Pancreas (tissue), 10 donors: Measurements from ENCODE around the gene PIKFYVE. TPM values are rescaled to one million over a fixed set of nuclear protein-coding genes. Genes with fewer than 3 reads are reported as not detected.
"Not testable (repeated sequence)": the region's sequence is repeated elsewhere in the genome, so short reads cannot be mapped to it uniquely, and the experiment has no call there.

Experiments used
- ATAC-seq, 4 donors: fragments of 200-7000 bp; cut with Tn5 transposase; one replicate each; pipeline versions ENCODE4 v1.8.0 to v1.9.1; 2020; ENCODE audit warnings: mild to moderate bottlenecking in 4 of 4, moderate library complexity in 4 of 4
- DNase-seq, 6 donors: peaks; one replicate each; pipeline ENCODE4 v3.0.0-alpha.2; 2020
- FAIRE-seq: peaks from 2 replicates; lab custom pipeline; 2012; peaks lifted over from hg19 to GRCh38; lab: Jason Lieb, UNC
- H3K27ac ChIP-seq, 4 donors: fragments of 200-600 bp; sonication (generic); 1 replicate in 3 of 4; 2 replicates in 1 of 4; pipeline versions ENCODE4 v1.5.0 to v1.8.0; 2020
- H3K27me3 ChIP-seq, 4 donors: fragments of 200-600 bp; one replicate each; pipeline ENCODE4 v1.8.0; 2021
- H3K36me3 ChIP-seq, 3 donors: fragments of 200-600 bp; sonication (generic) in 1 of 3; one replicate each; pipeline versions ENCODE4 v1.5.0 to v1.8.0; 2020 to 2021
- H3K4me1 ChIP-seq, 3 donors: fragments of 200-600 bp; one replicate each; pipeline ENCODE4 v1.8.0; 2021
- H3K4me3 ChIP-seq, 4 donors: fragments of 200-600 bp; sonication (generic) in 2 of 4; one replicate each; pipeline versions ENCODE4 v1.5.0 to v1.8.0; 2020 to 2021
- H3K9me3 ChIP-seq, 4 donors: fragments of 200-600 bp; one replicate each; pipeline ENCODE4 v1.8.0; 2021
- WGBS, 2 donors: extraction: QIAGEN DNeasy Blood & Tissue Kit; methylation state at CpG; one replicate each; pipeline ENCODE4 v1.1.7; 2013; 5-methylcytosine and 5-hydroxymethylcytosine counted together
- intact Hi-C, 3 donors: fragments of 100-400 bp; cut with DNase I; formaldehyde crosslinking; loops; one replicate each; pipeline versions ENCODE4 v1.11.1 to v1.14.2; 2022
- polyA plus RNA-seq, 2 donors: library from polyadenylated mRNA; stranded (reverse); fragments of 200-250 nt; gene quantifications; one replicate each; pipeline ENCODE4 v1.2.3, GENCODE V29; 2013
- total RNA-seq, 6 donors: library from RNA; stranded (reverse); fragmentation: NEBNext Ultra II Directional in 4 of 6; extraction: Animal tissue kit (Norgen Biotek cat#: 25700) in 4 of 6; gene quantifications; one replicate each; pipeline versions ENCODE4 v1.2.1 to v1.2.4, GENCODE V29; 2021 to 2023
- TF ChIP-seq, protein P1 (sequence below), 4 donors: fragments of 200-600 bp; sonication (generic) in 3 of 4; IDR thresholded peaks; one replicate each; pipeline versions ENCODE4 v1.5.0 to v1.8.0; 2021; ENCODE audit warnings: antibody characterized with exemption in 4 of 4
- donor health status: healthy with polysubstance abuse.
- donor health status: DM: no; HTN: no; CAD: no; lungs with moderate emphysema.
- donor health status: DM: no; HTN: no; CAD: no.
- donor health status: control.
- donor health status: control.
- donor health status: Bipolar disorder and iron deficiency.
- donor health status: DM: yes; HTN: yes; CAD: no.
- donor health status: DM: no; HTN: no; CAD: no.
- donor health status: DM: no; HTN: no; CAD: no.
- donor health status: DM: yes; HTN: yes; CAD: no.

PIKFYVE gene
- total and polyA plus RNA-seq, 8 donors, result 6.0 to 16.1 (median 13.3) TPM

- no peaks in the 10 kb centered on the region for H3K36me3 ChIP-seq
- DNase-seq, result no peak
- no peak overlapping the region for H3K27ac ChIP-seq
- no peak for FAIRE-seq
- peaks cover 0 to 7% (median 0%) of the 10 kb centered on the region in 3 donors for H3K4me1 ChIP-seq
- WGBS, 2 donors, result 44 to 96% methylated on average over 1 of the region's 1 CpG
- peak in 2 of 4 donors; percentile 43 to 49 for ATAC-seq
- intact Hi-C loops, result no loop called here
- H3K27me3 ChIP-seq, result no peaks in the 10 kb centered on the region
- no peak overlapping the region for H3K4me3 ChIP-seq
- TF ChIP-seq, protein P1, sequence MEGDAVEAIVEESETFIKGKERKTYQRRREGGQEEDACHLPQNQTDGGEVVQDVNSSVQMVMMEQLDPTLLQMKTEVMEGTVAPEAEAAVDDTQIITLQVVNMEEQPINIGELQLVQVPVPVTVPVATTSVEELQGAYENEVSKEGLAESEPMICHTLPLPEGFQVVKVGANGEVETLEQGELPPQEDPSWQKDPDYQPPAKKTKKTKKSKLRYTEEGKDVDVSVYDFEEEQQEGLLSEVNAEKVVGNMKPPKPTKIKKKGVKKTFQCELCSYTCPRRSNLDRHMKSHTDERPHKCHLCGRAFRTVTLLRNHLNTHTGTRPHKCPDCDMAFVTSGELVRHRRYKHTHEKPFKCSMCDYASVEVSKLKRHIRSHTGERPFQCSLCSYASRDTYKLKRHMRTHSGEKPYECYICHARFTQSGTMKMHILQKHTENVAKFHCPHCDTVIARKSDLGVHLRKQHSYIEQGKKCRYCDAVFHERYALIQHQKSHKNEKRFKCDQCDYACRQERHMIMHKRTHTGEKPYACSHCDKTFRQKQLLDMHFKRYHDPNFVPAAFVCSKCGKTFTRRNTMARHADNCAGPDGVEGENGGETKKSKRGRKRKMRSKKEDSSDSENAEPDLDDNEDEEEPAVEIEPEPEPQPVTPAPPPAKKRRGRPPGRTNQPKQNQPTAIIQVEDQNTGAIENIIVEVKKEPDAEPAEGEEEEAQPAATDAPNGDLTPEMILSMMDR (IDR thresholded peaks at IDR 0.05), result no peak
- H3K9me3 ChIP-seq, result no peaks in the 10 kb centered on the region
Measured at GRCh38 chr2:208371634-208371935, 105.5 kb downstream of the PIKFYVE start.

DNA sequence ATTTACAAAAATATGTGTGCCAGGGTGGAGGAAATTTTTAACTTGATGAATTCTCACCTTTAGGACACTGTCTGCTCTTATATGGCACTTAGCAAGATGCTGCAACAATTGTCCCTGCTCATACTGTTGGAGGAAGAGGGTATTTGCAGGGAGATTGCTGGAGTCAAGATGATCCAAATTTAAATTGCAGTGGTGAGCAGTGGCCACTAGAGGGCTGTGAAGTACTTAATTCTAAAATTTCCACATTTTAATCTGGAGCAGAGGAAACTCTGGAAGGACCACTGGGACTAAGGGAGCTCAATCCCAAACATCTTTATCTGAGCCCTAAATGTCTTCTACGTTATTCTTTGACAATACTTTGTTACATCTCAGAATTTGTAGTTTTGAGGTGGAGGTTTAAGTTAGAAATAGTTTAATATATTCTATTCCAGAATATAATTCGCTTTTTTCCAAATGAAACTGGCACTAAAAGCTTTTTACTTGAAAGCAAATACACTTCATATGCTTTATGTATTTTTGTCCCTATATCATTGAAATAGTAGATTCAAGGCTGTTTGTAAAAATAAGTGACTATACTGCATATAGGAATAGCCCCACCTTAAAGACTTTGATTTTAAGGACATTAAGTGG lies 107.5 kb downstream of the PIKFYVE start:
- Histone ChIP-seq H3K27ac (no peak overlapping the region), H3K4me1 (peaks cover 0 to 7% (median 0%) of the 10 kb centered on the region in 3 donors), H3K27me3 (no peaks in the 10 kb centered on the region), H3K9me3 (no peaks in the 10 kb centered on the region), H3K4me3 (no peak overlapping the region), H3K36me3 (no peaks in the 10 kb centered on the region)
- TF ChIP-seq, protein P1 (IDR thresholded peaks at IDR 0.05), result peak; percentile 54 to 82 (median 80)
- WGBS, 2 donors, result 47 to 49% methylated on average over 2 of the region's 2 CpGs
- DNase-seq (peak in 1 of 6 donors; percentile 56), ATAC-seq (peak in 3 of 4 donors; percentile 76 to 85 (median 81)), FAIRE-seq (no peak)
- intact Hi-C loops, result no loop called here

- no peak for DNase-seq
- intact Hi-C loops, result no loop called here
- no peak for FAIRE-seq
- 59 to 75% methylated on average over 1 of the region's 1 CpG for WGBS, 2 donors
- TF ChIP-seq, protein P1 (IDR thresholded peaks at IDR 0.05), result no peak
- Histone ChIP-seq H3K9me3 (no peaks in the 10 kb centered on the region), H3K27ac (no peak overlapping the region), H3K27me3 (no peaks in the 10 kb centered on the region), H3K36me3 (no peaks in the 10 kb centered on the region), H3K4me3 (no peak overlapping the region), H3K4me1 (peaks cover 0 to 10% (median 0%) of the 10 kb centered on the region in 3 donors)
- ATAC-seq, result no peak
Measured at GRCh38 chr2:208375491-208376068, 109.5 kb downstream of the PIKFYVE start.

- ATAC-seq, FAIRE-seq, H3K27ac ChIP-seq, H3K36me3 ChIP-seq, H3K27me3 ChIP-seq, H3K4me1 ChIP-seq, H3K9me3 ChIP-seq, intact Hi-C loops, H3K4me3 ChIP-seq: not testable (repeated sequence)
- DNase-seq, result peak in 1 of 6 donors; percentile 24
- WGBS, 2 donors, result 90 to 91% methylated on average over 11 to 40 of the region's 40 CpGs
Measured at GRCh38 chr2:208377344-208377860, 111.3 kb downstream of the PIKFYVE start.

- H3K4me1 ChIP-seq, result peaks cover 0 to 3% (median 0%) of the 10 kb centered on the region in 3 donors
- DNase-seq (no peak), ATAC-seq (peak in 2 of 4 donors; percentile 34 to 52), FAIRE-seq (no peak)
- H3K27me3 ChIP-seq, result no peaks in the 10 kb centered on the region
- H3K9me3 ChIP-seq, result no peaks in the 10 kb centered on the region
- peak overlapping the region in 1 of 4 donors; percentile 22 for H3K27ac ChIP-seq
- no peak overlapping the region for H3K4me3 ChIP-seq
- TF ChIP-seq, protein P1 (IDR thresholded peaks at IDR 0.05), result no peak
- intact Hi-C loops, result no loop called here
- 57 to 61% methylated on average over 3 of the region's 3 CpGs for WGBS, 2 donors
- H3K36me3 ChIP-seq, result no peaks in the 10 kb centered on the region
Measured at GRCh38 chr2:208379192-208379591, 113.1 kb downstream of the PIKFYVE start.
